Measurements from ENCODE around the gene C2orf72. TPM values are rescaled to one million over a fixed set of nuclear protein-coding genes. Genes with fewer than 3 reads are reported as not detected.
"Not testable (repeated sequence)": the region's sequence is repeated elsewhere in the genome, so short reads cannot be mapped to it uniquely, and the experiment has no call there.

Gene C2orf72
- polyA plus RNA-seq, 4 donors: 6.5 to 69.4 (median 12.5) TPM

DNA sequence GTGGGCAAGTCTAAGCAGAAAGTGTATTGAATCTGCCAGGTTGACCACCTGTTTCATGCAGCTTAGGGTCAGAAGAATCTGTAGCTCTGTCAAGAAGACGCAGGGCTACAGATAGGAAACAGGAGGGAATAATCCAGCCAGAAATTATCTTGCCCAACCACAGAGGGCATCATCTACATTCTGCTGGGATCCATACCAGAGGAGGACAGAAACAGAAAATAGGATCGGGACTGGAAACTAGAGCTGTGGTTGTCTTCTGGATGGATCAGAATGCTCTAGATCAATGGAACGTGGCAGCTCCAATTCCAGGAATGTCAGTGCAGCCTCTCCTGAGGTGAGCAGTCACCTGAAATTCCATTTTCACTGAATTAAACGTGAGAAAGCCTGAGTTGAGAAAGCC, 37.8 kb upstream of the C2orf72 start:
- Histone ChIP-seq H3K9me3 (ENCODE audit: control insufficient read depth in 2 of 2, insufficient read depth in 1 of 2, low read depth in 1 of 2, low read length in 1 of 2) (no peaks in the 10 kb centered on the region), H3K27me3 (ENCODE audit: control insufficient read depth in 3 of 3, insufficient read depth in 3 of 3, low read length in 3 of 3) (peaks cover 0 to 7% (median 4%) of the 10 kb centered on the region in 3 donors), H3K36me3 (ENCODE audit: control insufficient read depth in 3 of 3, insufficient read depth in 2 of 3, low read depth in 1 of 3, low read length in 3 of 3) (no peaks in the 10 kb centered on the region), H3K4me1 (ENCODE audit: control insufficient read depth in 3 of 3, insufficient read depth in 2 of 3, low read depth in 1 of 3, low read length in 2 of 3) (no peaks in the 10 kb centered on the region), H3K27ac (ENCODE audit: low read depth in 1 of 3, low read length in 2 of 3) (no peak overlapping the region), H3K4me3 (ENCODE audit: low read depth in 1 of 3, low read length in 3 of 3) (no peak overlapping the region)
- 38 to 54% (median 46%) methylated on average over 4 of the region's 4 CpGs for WGBS, 3 donors
- FAIRE-seq (no peak), DNase-seq (no peak)

DNA sequence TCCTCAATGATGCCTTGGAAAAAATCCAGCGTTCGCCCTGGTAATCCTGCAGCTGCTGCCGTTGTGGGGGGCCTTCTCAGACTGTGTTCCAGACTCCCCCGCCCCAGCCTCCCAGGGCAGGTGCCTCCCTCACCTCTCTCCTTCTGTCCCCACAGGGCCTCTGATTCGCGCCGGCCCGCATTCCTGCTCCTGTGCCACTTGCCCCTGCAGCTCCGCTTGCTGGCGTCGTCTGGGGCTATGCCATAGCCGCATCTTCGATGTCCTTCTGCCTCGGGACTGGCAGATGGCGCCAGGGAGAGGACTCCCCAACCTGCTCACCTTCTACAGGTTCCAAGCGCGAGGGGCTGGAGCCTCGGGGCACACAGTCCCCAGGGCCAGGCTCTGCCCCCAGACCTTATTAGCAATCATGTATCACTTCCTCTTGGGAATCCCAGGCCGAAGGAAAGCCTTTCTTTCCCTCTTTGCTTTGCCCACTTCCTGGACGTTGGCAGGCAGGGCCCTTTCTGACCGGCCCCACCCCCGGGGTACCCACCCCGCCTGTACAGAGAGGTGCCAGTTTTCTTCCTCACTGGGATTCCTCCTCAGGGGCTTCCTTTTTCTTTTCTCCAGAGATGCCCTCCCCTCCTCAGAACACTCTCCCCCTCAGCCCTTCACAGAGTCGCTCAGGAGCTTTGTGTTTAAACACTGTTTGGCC, 37.0 kb upstream of the C2orf72 start:
- Histone ChIP-seq H3K27ac (ENCODE audit: low read depth in 1 of 3, low read length in 2 of 3) (no peak overlapping the region), H3K4me1 (ENCODE audit: control insufficient read depth in 3 of 3, insufficient read depth in 2 of 3, low read depth in 1 of 3, low read length in 2 of 3) (no peaks in the 10 kb centered on the region), H3K4me3 (ENCODE audit: low read depth in 1 of 3, low read length in 3 of 3) (no peak overlapping the region), H3K9me3 (ENCODE audit: control insufficient read depth in 2 of 2, insufficient read depth in 1 of 2, low read depth in 1 of 2, low read length in 1 of 2) (no peaks in the 10 kb centered on the region), H3K36me3 (ENCODE audit: control insufficient read depth in 3 of 3, insufficient read depth in 2 of 3, low read depth in 1 of 3, low read length in 3 of 3) (no peaks in the 10 kb centered on the region), H3K27me3 (ENCODE audit: control insufficient read depth in 3 of 3, insufficient read depth in 3 of 3, low read length in 3 of 3) (peaks cover 0 to 7% (median 4%) of the 10 kb centered on the region in 3 donors)
- no peak for FAIRE-seq
- 19 to 60% (median 28%) methylated on average over 22 to 24 of the region's 24 CpGs for WGBS, 3 donors
- DNase-seq: peak; percentile 45 to 56

DNA sequence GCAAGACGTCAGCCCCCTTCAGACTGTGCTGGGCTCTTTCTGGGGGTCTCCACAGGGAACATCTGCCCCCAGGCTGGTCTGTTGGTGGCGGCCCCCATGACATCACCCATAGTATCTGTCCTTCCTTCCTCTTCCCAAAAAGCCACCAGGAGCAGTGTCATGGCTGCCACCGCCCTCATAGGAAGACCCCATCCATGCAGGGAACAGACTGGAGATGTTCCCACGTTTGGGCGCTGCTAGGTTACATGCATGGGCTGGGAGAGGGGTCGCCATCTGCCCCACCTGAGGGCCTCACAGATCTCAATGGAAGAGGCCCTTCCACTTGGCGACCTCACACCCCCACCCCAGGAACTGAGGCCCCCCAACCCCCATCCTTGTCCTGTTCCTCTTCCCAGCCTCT, 36.3 kb upstream of the C2orf72 start:
- H3K27me3 ChIP-seq (ENCODE audit: control insufficient read depth in 3 of 3, insufficient read depth in 3 of 3, low read length in 3 of 3): peaks cover 0 to 4% (median 3%) of the 10 kb centered on the region in 3 donors
- WGBS, 3 donors: 75 to 89% (median 80%) methylated on average over 7 of the region's 7 CpGs
- H3K4me3 ChIP-seq (ENCODE audit: low read depth in 1 of 3, low read length in 3 of 3): no peak overlapping the region
- H3K27ac ChIP-seq (ENCODE audit: low read depth in 1 of 3, low read length in 2 of 3): no peak overlapping the region
- H3K36me3 ChIP-seq (ENCODE audit: control insufficient read depth in 3 of 3, insufficient read depth in 2 of 3, low read depth in 1 of 3, low read length in 3 of 3): no peaks in the 10 kb centered on the region
- FAIRE-seq: no peak
- DNase-seq: no peak
- H3K9me3 ChIP-seq (ENCODE audit: control insufficient read depth in 2 of 2, insufficient read depth in 1 of 2, low read depth in 1 of 2, low read length in 1 of 2): no peaks in the 10 kb centered on the region
- no peaks in the 10 kb centered on the region for H3K4me1 ChIP-seq (ENCODE audit: control insufficient read depth in 3 of 3, insufficient read depth in 2 of 3, low read depth in 1 of 3, low read length in 2 of 3)

DNA sequence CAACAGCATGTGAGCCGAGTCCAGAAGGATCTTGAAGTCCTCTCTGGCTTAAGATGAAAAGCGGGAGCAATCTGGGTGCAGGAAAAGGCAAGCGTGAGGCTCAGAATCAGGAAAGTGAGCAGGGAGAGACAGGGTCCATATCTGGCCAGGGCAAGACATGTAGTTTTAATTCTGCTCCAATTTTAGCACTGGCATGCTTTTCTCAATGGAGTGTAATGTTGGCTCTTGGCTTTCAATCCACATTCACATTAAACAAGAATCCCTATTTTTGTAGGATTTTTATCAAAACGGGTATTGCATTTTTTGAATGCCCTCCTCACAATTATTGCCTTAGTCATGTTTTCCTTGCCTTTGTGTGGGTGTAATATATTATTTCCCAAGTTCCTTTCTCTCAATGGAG, 35.4 kb upstream of the C2orf72 start:
- Histone ChIP-seq H3K4me3 (ENCODE audit: low read depth in 1 of 3, low read length in 3 of 3) (no peak overlapping the region), H3K4me1 (ENCODE audit: control insufficient read depth in 3 of 3, insufficient read depth in 2 of 3, low read depth in 1 of 3, low read length in 2 of 3) (no peaks in the 10 kb centered on the region), H3K36me3 (ENCODE audit: control insufficient read depth in 3 of 3, insufficient read depth in 2 of 3, low read depth in 1 of 3, low read length in 3 of 3) (no peaks in the 10 kb centered on the region), H3K9me3 (ENCODE audit: control insufficient read depth in 2 of 2, insufficient read depth in 1 of 2, low read depth in 1 of 2, low read length in 1 of 2) (no peaks in the 10 kb centered on the region), H3K27me3 (ENCODE audit: control insufficient read depth in 3 of 3, insufficient read depth in 3 of 3, low read length in 3 of 3) (peaks cover 0 to 4% (median 3%) of the 10 kb centered on the region in 3 donors), H3K27ac (ENCODE audit: low read depth in 1 of 3, low read length in 2 of 3) (no peak overlapping the region)
- FAIRE-seq (no peak), DNase-seq (no peak)
- WGBS, 3 donors: 55 to 79% (median 56%) methylated on average over 4 of the region's 4 CpGs

DNA sequence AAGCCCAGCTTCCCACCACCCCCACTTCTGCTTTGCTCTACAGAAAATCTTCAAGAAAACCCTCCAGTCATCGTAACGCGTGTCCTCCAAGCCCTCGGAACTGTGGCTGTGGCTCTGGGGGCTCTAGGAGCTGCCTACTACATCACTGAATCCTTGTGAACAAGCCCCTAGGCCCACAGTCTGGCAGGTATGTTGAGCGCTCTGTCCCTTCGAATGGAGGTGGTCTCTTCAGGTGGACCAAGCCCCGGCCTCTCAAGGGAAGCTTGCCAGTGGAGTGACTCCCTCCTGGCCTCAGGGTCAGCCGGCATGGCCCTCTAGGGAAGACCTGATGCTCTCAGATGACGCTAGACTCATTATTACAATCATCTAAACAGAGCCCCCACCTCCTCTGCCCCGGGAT, 34.7 kb upstream of the C2orf72 start:
- no peak for DNase-seq
- WGBS, 3 donors: 84 to 91% (median 87%) methylated on average over 10 of the region's 10 CpGs

DNA sequence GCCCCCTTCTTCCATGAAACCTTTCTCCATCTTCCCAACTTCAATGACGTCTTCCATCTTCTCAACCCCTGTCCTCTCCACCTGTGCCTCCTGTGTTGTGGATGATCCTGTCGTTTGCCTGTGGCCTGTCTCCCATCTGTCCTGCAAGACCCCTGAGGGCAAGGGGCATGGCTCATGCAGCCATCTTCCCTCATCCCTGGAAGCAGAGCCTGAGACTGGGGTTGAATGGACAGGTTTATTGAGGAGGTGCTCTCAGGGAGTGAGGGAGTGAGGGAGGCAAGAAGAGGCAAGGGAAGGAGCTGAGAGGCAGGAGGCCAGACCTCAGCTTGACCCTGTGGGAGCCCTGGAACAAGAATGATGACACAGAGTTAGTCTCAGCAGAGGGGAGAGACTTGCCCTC, 34.1 kb upstream of the C2orf72 start:
- 81 to 82% (median 81%) methylated on average over 2 of the region's 2 CpGs for WGBS, 3 donors
- FAIRE-seq: no peak

More for the DNA sequence above, 34.7 kb upstream of the C2orf72 start:
- Histone ChIP-seq H3K4me1 (ENCODE audit: control insufficient read depth in 3 of 3, insufficient read depth in 2 of 3, low read depth in 1 of 3, low read length in 2 of 3) (no peaks in the 10 kb centered on the region), H3K9me3 (ENCODE audit: control insufficient read depth in 2 of 2, insufficient read depth in 1 of 2, low read depth in 1 of 2, low read length in 1 of 2) (no peaks in the 10 kb centered on the region), H3K4me3 (ENCODE audit: low read depth in 1 of 3, low read length in 3 of 3) (no peak overlapping the region), H3K27ac (ENCODE audit: low read depth in 1 of 3, low read length in 2 of 3) (no peak overlapping the region), H3K27me3 (ENCODE audit: control insufficient read depth in 3 of 3, insufficient read depth in 3 of 3, low read length in 3 of 3) (peaks cover 0 to 4% (median 3%) of the 10 kb centered on the region in 3 donors), H3K36me3 (ENCODE audit: control insufficient read depth in 3 of 3, insufficient read depth in 2 of 3, low read depth in 1 of 3, low read length in 3 of 3) (no peaks in the 10 kb centered on the region)
- no peak for FAIRE-seq

DNA sequence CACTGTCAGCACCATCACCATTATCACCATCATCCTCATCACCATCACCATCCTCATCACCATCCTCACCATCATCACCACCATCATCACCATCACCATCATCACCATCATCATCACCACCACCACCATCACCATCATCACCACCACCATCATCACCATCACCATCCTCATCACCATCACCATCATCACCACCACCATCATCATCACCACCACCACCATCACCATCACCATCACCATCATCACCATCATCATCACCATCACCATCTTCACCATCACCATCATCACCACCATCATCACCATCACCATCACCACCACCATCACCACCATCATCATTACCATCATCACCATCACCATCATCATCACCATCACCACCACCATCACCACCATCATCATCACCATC, 32.4 kb upstream of the C2orf72 start:
- FAIRE-seq: peak; percentile 15
- DNase-seq: not testable (repeated sequence)

More for the DNA sequence above, 34.1 kb upstream of the C2orf72 start:
- Histone ChIP-seq H3K4me3 (ENCODE audit: low read depth in 1 of 3, low read length in 3 of 3) (no peak overlapping the region), H3K36me3 (ENCODE audit: control insufficient read depth in 3 of 3, insufficient read depth in 2 of 3, low read depth in 1 of 3, low read length in 3 of 3) (no peaks in the 10 kb centered on the region), H3K27me3 (ENCODE audit: control insufficient read depth in 3 of 3, insufficient read depth in 3 of 3, low read length in 3 of 3) (peaks cover 0 to 8% (median 3%) of the 10 kb centered on the region in 3 donors), H3K4me1 (ENCODE audit: control insufficient read depth in 3 of 3, insufficient read depth in 2 of 3, low read depth in 1 of 3, low read length in 2 of 3) (no peaks in the 10 kb centered on the region), H3K9me3 (ENCODE audit: control insufficient read depth in 2 of 2, insufficient read depth in 1 of 2, low read depth in 1 of 2, low read length in 1 of 2) (no peaks in the 10 kb centered on the region), H3K27ac (ENCODE audit: low read depth in 1 of 3, low read length in 2 of 3) (no peak overlapping the region)
- DNase-seq: no peak

DNA sequence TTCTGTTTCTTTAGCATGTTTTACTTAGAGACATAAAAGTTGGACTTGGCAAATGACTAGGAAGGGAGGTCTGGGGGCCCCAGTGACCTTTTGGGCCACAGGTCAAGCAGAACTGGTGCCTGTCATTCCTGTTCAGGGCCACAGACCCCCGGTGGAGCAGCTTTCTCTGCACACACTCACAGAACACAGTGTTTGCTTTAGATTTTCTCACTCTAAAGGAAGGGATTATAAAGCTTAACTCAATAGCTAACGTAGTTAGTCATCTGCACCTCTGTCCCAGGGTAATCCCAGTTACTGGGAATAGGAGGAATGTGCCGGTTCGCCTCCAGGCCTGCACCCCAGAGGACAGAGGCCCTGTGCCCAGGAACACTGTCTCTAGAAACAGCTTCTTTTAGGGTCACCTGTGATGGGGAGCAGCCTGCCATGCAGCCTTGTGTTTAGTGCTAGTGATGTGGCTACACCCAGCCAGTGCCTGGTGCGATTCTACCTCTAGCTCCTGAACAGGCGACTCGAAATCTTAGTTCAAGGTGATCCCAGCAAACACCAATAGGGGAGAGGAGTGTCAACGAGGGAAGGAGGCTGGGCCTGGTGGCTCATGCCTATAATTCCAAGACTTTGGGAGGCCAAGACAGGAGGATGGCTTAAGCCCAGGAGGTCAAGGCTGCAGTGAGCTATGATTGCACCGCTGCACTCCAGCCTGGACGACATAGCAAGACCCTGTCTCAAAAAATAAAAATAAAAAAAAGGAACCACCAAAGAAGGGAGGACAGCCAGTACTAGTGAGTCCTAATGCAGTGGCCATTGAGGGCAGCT, 29.8 kb upstream of the C2orf72 start:
- Histone ChIP-seq H3K4me1 (ENCODE audit: control insufficient read depth in 3 of 3, insufficient read depth in 2 of 3, low read depth in 1 of 3, low read length in 2 of 3) (no peaks in the 10 kb centered on the region), H3K27ac (ENCODE audit: low read depth in 1 of 3, low read length in 2 of 3) (no peak overlapping the region), H3K9me3 (ENCODE audit: control insufficient read depth in 2 of 2, insufficient read depth in 1 of 2, low read depth in 1 of 2, low read length in 1 of 2) (no peaks in the 10 kb centered on the region), H3K36me3 (ENCODE audit: control insufficient read depth in 3 of 3, insufficient read depth in 2 of 3, low read depth in 1 of 3, low read length in 3 of 3) (no peaks in the 10 kb centered on the region), H3K4me3 (ENCODE audit: low read depth in 1 of 3, low read length in 3 of 3) (no peak overlapping the region), H3K27me3 (ENCODE audit: control insufficient read depth in 3 of 3, insufficient read depth in 3 of 3, low read length in 3 of 3) (peaks cover 0 to 4% (median 2%) of the 10 kb centered on the region in 3 donors)
- 71 to 73% (median 72%) methylated on average over 10 of the region's 10 CpGs for WGBS, 3 donors
- DNase-seq (no peak), FAIRE-seq (no peak)

More for the DNA sequence above, 32.4 kb upstream of the C2orf72 start:
- not testable (repeated sequence) for H3K9me3 ChIP-seq (ENCODE audit: control insufficient read depth in 2 of 2, insufficient read depth in 1 of 2, low read depth in 1 of 2, low read length in 1 of 2); H3K4me1 ChIP-seq (ENCODE audit: control insufficient read depth in 3 of 3, insufficient read depth in 2 of 3, low read depth in 1 of 3, low read length in 2 of 3); H3K27ac ChIP-seq (ENCODE audit: low read depth in 1 of 3, low read length in 2 of 3); H3K27me3 ChIP-seq (ENCODE audit: control insufficient read depth in 3 of 3, insufficient read depth in 3 of 3, low read length in 3 of 3); H3K4me3 ChIP-seq (ENCODE audit: low read depth in 1 of 3, low read length in 3 of 3); H3K36me3 ChIP-seq (ENCODE audit: control insufficient read depth in 3 of 3, insufficient read depth in 2 of 3, low read depth in 1 of 3, low read length in 3 of 3)

Measured in small intestine (tissue), 7 donors.